K562 (cell line): ENCODE data around the gene CLHC1. TPM values are rescaled to one million over a fixed set of nuclear protein-coding genes. Genes with fewer than 3 reads are reported as not detected.
A peak's percentile ranks its signal among the peaks of the same experiment; 100 is the strongest.

Source experiments
- ARID4B ChIP-seq: sonication (generic); formaldehyde crosslinking; IDR thresholded peaks from 2 replicates; pipeline ENCODE4 v1.8.0; 2022; ENCODE audit warnings: mild to moderate bottlenecking, missing genetic modification reagents
- ATF4 ChIP-seq: fragments of 450-650 bp; formaldehyde crosslinking; IDR thresholded peaks from 2 replicates; pipeline ENCODE4 v1.4.0; 2022; ENCODE audit warnings: mild to moderate bottlenecking, moderate library complexity
- E2F6 ChIP-seq, 2 experiments: IDR thresholded peaks; 2 replicates each; pipeline ENCODE4 v1.6.1; 2011; ENCODE audit warnings: borderline replicate concordance in 1 of 2, control low read depth in 1 of 2, low read depth in 1 of 2, low read length in 1 of 2, mild to moderate bottlenecking in 1 of 2, mixed read lengths in 1 of 2, moderate library complexity in 1 of 2; ENCODE audit not compliant: insufficient read depth in 1 of 2, insufficient read length in 1 of 2, poor library complexity in 1 of 2, severe bottlenecking in 1 of 2; ENCODE audit errors: extremely low read depth in 1 of 2
- GABPB1 ChIP-seq: sonication (generic); formaldehyde crosslinking; IDR thresholded peaks from 2 replicates; pipeline ENCODE4 v1.8.0; 2022; ENCODE audit warnings: mild to moderate bottlenecking, missing genetic modification reagents
- HLTF ChIP-seq: fragments of 450-650 bp; IDR thresholded peaks from 2 replicates; pipeline ENCODE4 v1.6.1; 2016
- NFRKB ChIP-seq: fragments of 450-650 bp; IDR thresholded peaks from 2 replicates; pipeline ENCODE4 v1.6.1; 2016; ENCODE audit warnings: low read depth
- REST ChIP-seq, 2 experiments: fragments of 450-650 bp; formaldehyde crosslinking in 1 of 2; IDR thresholded peaks; 2 replicates each; pipeline versions ENCODE4 v1.4.0 to v1.6.1; 2014 to 2020; ENCODE audit warnings: mild to moderate bottlenecking in 2 of 2, borderline replicate concordance in 1 of 2, low read depth in 1 of 2
- ZBTB1 ChIP-seq: sonication (generic); formaldehyde crosslinking; IDR thresholded peaks from 2 replicates; pipeline ENCODE4 v1.8.1; 2023; ENCODE audit warnings: missing genetic modification reagents, low read depth, mild to moderate bottlenecking, borderline replicate concordance
- ZNF644 ChIP-seq: fragments of 200-800 bp; sonication (Bioruptor generic); IDR thresholded peaks from 2 replicates; pipeline ENCODE4 v1.6.1; 2016; ENCODE audit warnings: low read depth, missing genetic modification characterization, missing compliant biosample characterization
- ZSCAN32 ChIP-seq: fragments of 450-650 bp; formaldehyde crosslinking; IDR thresholded peaks from 2 replicates; pipeline ENCODE4 v1.4.0; 2020; ENCODE audit warnings: mild to moderate bottlenecking, moderate library complexity
- polyA plus RNA-seq, 8 experiments: library from polyadenylated mRNA; depleted of rRNA in 4 of 8; stranded (reverse) in 5 of 8; unstranded in 3 of 8; fragments of >200 nt; fragmentation: Nextera tagmentation in 2 of 8; fragmentation: Illumina TruSeq in 1 of 8; extraction: Ambion mirVana in 2 of 8; extraction: Trizol in 1 of 8; gene quantifications; 2 replicates each; pipeline versions ENCODE4 v1.2.1 to v1.2.3, GENCODE V29; 2011 to 2014; ENCODE audit warnings: inconsistent platforms in 1 of 8, missing spikeins in 1 of 8
- total RNA-seq, 7 experiments: library from RNA; depleted of rRNA in 6 of 7; stranded (reverse); fragments of >200 nt in 6 of 7; fragmentation: Illumina TruSeq in 2 of 7; extraction: Trizol in 2 of 7; gene quantifications; 2 replicates each; pipeline versions ENCODE4 v1.2.1 to v1.2.3, GENCODE V29; 2011 to 2021; ENCODE audit warnings: low replicate concordance in 1 of 7

Gene CLHC1
- total and polyA plus RNA-seq, 9 of the 15 experiments (the other 6 are each of a cell fraction or from before 2014, with no cell fraction given) = 3.7 to 14.3 (median 8.6) TPM

GRCh38 chr2:55140316-55141219, 91.5 kb downstream of the CLHC1 start (continued):
- TF ChIP-seq REST (IDR thresholded peaks at IDR 0.05; ENCODE audit: borderline replicate concordance) = peak; percentile 39; the same call in 1 of the 2 replicates
- TF ChIP-seq REST (CRISPR knock-in tag; IDR thresholded peaks at IDR 0.05; ENCODE audit: low read depth) = no peak
- peak; percentile 98 for TF ChIP-seq ATF4
- peak in 1 of 2 experiments; percentile 27 for TF ChIP-seq E2F6 (IDR thresholded peaks at IDR 0.05; ENCODE audit: borderline replicate concordance in 1 of 2, extremely low read depth in 1 of 2, insufficient read depth in 1 of 2, insufficient read length in 1 of 2, low read depth in 1 of 2, low read length in 1 of 2, poor library complexity in 1 of 2, severe bottlenecking in 1 of 2)
- TF ChIP-seq NFRKB = peak; percentile 88
- peak; percentile 98 for TF ChIP-seq ZNF644 (tag)
- TF ChIP-seq HLTF = peak; percentile 96
- peak; percentile 83 for TF ChIP-seq ZSCAN32 (CRISPR knock-in tag)
- peak; percentile 62; the same call in 1 of the 2 replicates for TF ChIP-seq GABPB1 (CRISPR knock-in tag)
- no peak; the same call in 1 of the 2 replicates for TF ChIP-seq ARID4B (CRISPR knock-in tag)
- TF ChIP-seq ZBTB1 (CRISPR knock-in tag) = no peak
